SK-N-SH (cell line): Measurements from ENCODE around the gene GLYATL1. TPM values are rescaled to one million over a fixed set of nuclear protein-coding genes. Genes with fewer than 3 reads are reported as not detected.

Experiments
- CTCF ChIA-PET: fragments of 300-600, 350-600 bp; formaldehyde crosslinking; extraction: SDS; loops from one replicate; lab custom pipeline; 2021; lab: Yijun Ruan, JAX
- POLR2A ChIA-PET: fragments of 350-600 bp; sonication (Branson Sonifier 250); formaldehyde crosslinking; extraction: SDS; loops from one replicate; lab custom pipeline; 2020; ENCODE audit warnings: antibody characterized with exemption, inconsistent platforms; lab: Yijun Ruan, JAX
- DNase-seq: peaks from one replicate; pipeline ENCODE4 v3.0.0; 2012
- H2AFZ ChIP-seq: fragments of 200-600 bp; sonication (generic); 2 replicates; pipeline ENCODE4 v1.8.1; 2016; ENCODE audit warnings: antibody characterized with exemption, mild to moderate bottlenecking, low read depth
- H3F3A ChIP-seq: fragments of 200-600 bp; sonication (generic); replicated peaks from 2 replicates; pipeline ENCODE3; 2016; ENCODE audit warnings: antibody characterized with exemption, mild to moderate bottlenecking; ENCODE audit not compliant: insufficient read depth
- H3K27ac ChIP-seq, 2 experiments: fragments of 200-500 bp in 1 of 2; fragments of 200-600 bp in 1 of 2; sonication (Bioruptor generic) in 1 of 2; sonication (generic), shearing (Covaris generic) in 1 of 2; 2 replicates each; pipeline versions ENCODE4 v1.5.1 to v1.6.1; 2014 to 2016; ENCODE audit warnings: low read depth in 2 of 2, inconsistent platforms in 1 of 2, low read length in 1 of 2, mild to moderate bottlenecking in 1 of 2, mixed read lengths in 1 of 2
- H3K27me3 ChIP-seq: fragments of 200-600 bp; sonication (generic), shearing (Covaris generic); 2 replicates; pipeline ENCODE4 v1.6.1; 2016; ENCODE audit warnings: mixed run types; ENCODE audit not compliant: insufficient read depth
- H3K36me3 ChIP-seq, 2 experiments: fragments of 200-500 bp in 1 of 2; fragments of 200-600 bp in 1 of 2; sonication (Bioruptor generic) in 1 of 2; sonication (generic) in 1 of 2; replicated peaks in 1 of 2; 2 replicates each; pipeline versions ENCODE3 to v1.5.1; 2014 to 2016; ENCODE audit warnings: low read length in 1 of 2, mild to moderate bottlenecking in 1 of 2; ENCODE audit not compliant: insufficient read depth in 2 of 2, control insufficient read depth in 1 of 2
- H3K4me1 ChIP-seq, 2 experiments: fragments of 200-500 bp in 1 of 2; fragments of 200-600 bp in 1 of 2; sonication (Bioruptor generic) in 1 of 2; sonication (generic), shearing (Covaris generic) in 1 of 2; 2 replicates each; pipeline versions ENCODE4 v1.5.1 to v1.6.1; 2014 to 2016; ENCODE audit warnings: low read depth in 1 of 2, low read length in 1 of 2, mixed run types in 1 of 2; ENCODE audit not compliant: insufficient read depth in 2 of 2, control insufficient read depth in 1 of 2
- H3K4me2 ChIP-seq: fragments of 200-600 bp; sonication (generic), shearing (Covaris generic); 2 replicates; pipeline ENCODE4 v1.6.1; 2017; ENCODE audit warnings: mixed run types
- H3K4me3 ChIP-seq, 2 experiments: fragments of 200-500 bp in 1 of 2; fragments of 200-600 bp in 1 of 2; sonication (Bioruptor generic) in 1 of 2; sonication (generic), shearing (Covaris generic) in 1 of 2; 2 replicates each; pipeline versions ENCODE4 v1.5.1 to v1.8.1; 2014 to 2016; ENCODE audit warnings: low read depth in 2 of 2, inconsistent platforms in 1 of 2, low read length in 1 of 2, mild to moderate bottlenecking in 1 of 2, mixed read lengths in 1 of 2, moderate library complexity in 1 of 2
- H3K79me2 ChIP-seq: fragments of 200-600 bp; sonication (generic); 2 replicates; pipeline ENCODE4 v1.8.1; 2017; ENCODE audit warnings: mild to moderate bottlenecking; ENCODE audit not compliant: insufficient read depth
- H3K9ac ChIP-seq: fragments of 200-600 bp; sonication (generic); 2 replicates; pipeline ENCODE4 v1.6.1; 2017; ENCODE audit warnings: mixed run types
- H3K9me2 ChIP-seq: fragments of 200-600 bp; sonication (generic); 2 replicates; pipeline ENCODE4 v1.6.1; 2017; ENCODE audit warnings: mixed run types
- H3K9me3 ChIP-seq: fragments of 200-600 bp; sonication (generic); 2 replicates; pipeline ENCODE4 v1.6.1; 2017; ENCODE audit warnings: mixed run types, mild to moderate bottlenecking, moderate library complexity
- H4K20me1 ChIP-seq: fragments of 200-600 bp; sonication (generic); 2 replicates; pipeline ENCODE4 v1.6.1; 2017; ENCODE audit warnings: mild to moderate bottlenecking, mixed run types; ENCODE audit not compliant: insufficient read depth
- CHD2 ChIP-seq: fragments of 150-350 bp; IDR thresholded peaks from 2 replicates; pipeline ENCODE4 v1.6.1; 2018; ENCODE audit warnings: low read length; ENCODE audit not compliant: partially characterized antibody
- ELF1 ChIP-seq: IDR thresholded peaks from 2 replicates; pipeline ENCODE4 v1.4.0; 2012
- FOSL2 ChIP-seq: IDR thresholded peaks from 2 replicates; pipeline ENCODE4 v1.4.0; 2012; ENCODE audit warnings: low read depth, mild to moderate bottlenecking, moderate library complexity, borderline replicate concordance
- FOXJ3 ChIP-seq: sonication (generic); formaldehyde crosslinking; IDR thresholded peaks from 2 replicates; pipeline ENCODE4 v1.5.1; 2020; ENCODE audit warnings: mild to moderate bottlenecking, missing genetic modification reagents
- FOXM1 ChIP-seq: IDR thresholded peaks from 2 replicates; pipeline ENCODE4 v1.4.0; 2012; ENCODE audit warnings: low read depth, mild to moderate bottlenecking
- GABPA ChIP-seq: IDR thresholded peaks from 2 replicates; pipeline ENCODE4 v1.4.0; 2012; ENCODE audit warnings: low read depth, mild to moderate bottlenecking
- GATA2 ChIP-seq: sonication (generic); formaldehyde crosslinking; IDR thresholded peaks from 2 replicates; pipeline ENCODE4 v1.5.0; 2020; ENCODE audit warnings: mild to moderate bottlenecking, missing genetic modification reagents
- JUND ChIP-seq: IDR thresholded peaks from 2 replicates; pipeline ENCODE4 v1.4.0; 2012
- MEF2A ChIP-seq: IDR thresholded peaks from 2 replicates; pipeline ENCODE4 v1.4.0; 2012; ENCODE audit warnings: low read depth, borderline replicate concordance
- MXI1 ChIP-seq: IDR thresholded peaks from 2 replicates; pipeline ENCODE4 v1.6.1; 2012; ENCODE audit warnings: mild to moderate bottlenecking, low read depth, low read length, improper control_type of control experiment
- NRF1 ChIP-seq: IDR thresholded peaks from 2 replicates; pipeline ENCODE4 v1.6.1; 2012; ENCODE audit warnings: low read depth, mild to moderate bottlenecking, low read length
- RFX5 ChIP-seq: IDR thresholded peaks from 2 replicates; pipeline ENCODE4 v1.6.1; 2012; ENCODE audit warnings: mild to moderate bottlenecking, improper control_type of control experiment, low read length
- RXRA ChIP-seq: IDR thresholded peaks from 2 replicates; pipeline ENCODE4 v1.4.0; 2012; ENCODE audit warnings: low read depth, mild to moderate bottlenecking, borderline replicate concordance
- SIN3A ChIP-seq: IDR thresholded peaks from 2 replicates; pipeline ENCODE4 v1.6.1; 2012; ENCODE audit warnings: low read depth, mild to moderate bottlenecking, low read length, moderate library complexity, borderline replicate concordance
- SMC3 ChIP-seq: IDR thresholded peaks from 2 replicates; pipeline ENCODE4 v1.6.1; 2012; ENCODE audit warnings: low read depth, low read length, improper control_type of control experiment
- YY1 ChIP-seq: IDR thresholded peaks from 2 replicates; pipeline ENCODE4 v1.4.0; 2012; ENCODE audit warnings: low read depth, mild to moderate bottlenecking
- WGBS: methylation state at CpG from one replicate; pipeline ENCODE4 v1.1.6; 2017; ENCODE audit warnings: low lambda C conversion rate; 5-methylcytosine and 5-hydroxymethylcytosine counted together
- polyA plus RNA-seq, 3 experiments: library from polyadenylated mRNA; depleted of rRNA; stranded (reverse); fragments of >200 nt; gene quantifications; 2 replicates each; pipeline ENCODE4 v1.2.3, GENCODE V29; 2012
- TF ChIP-seq, protein P1 (sequence below): IDR thresholded peaks from 2 replicates; pipeline ENCODE4 v1.6.1; 2012; ENCODE audit warnings: mild to moderate bottlenecking, low read depth, low read length, moderate library complexity
- TF ChIP-seq, protein P2 (sequence below): fragments of 150-350 bp; IDR thresholded peaks from 2 replicates; pipeline ENCODE4 v1.6.1; 2016; ENCODE audit warnings: mild to moderate bottlenecking, low read depth, low read length
- TF ChIP-seq, protein P3 (sequence below): fragments of 200-600 bp; sonication (generic); IDR thresholded peaks from 2 replicates; pipeline ENCODE4 v1.6.1; 2017; ENCODE audit warnings: antibody characterized with exemption, mild to moderate bottlenecking, moderate library complexity
- TF ChIP-seq, protein P4 (sequence below): IDR thresholded peaks from 2 replicates; pipeline ENCODE4 v1.4.0; 2012; ENCODE audit warnings: low read depth, borderline replicate concordance

The GLYATL1 gene
- polyA plus RNA-seq, 1 of the 3 experiments (the other 2 are of a cell fraction), result 0.21 TPM

DNA sequence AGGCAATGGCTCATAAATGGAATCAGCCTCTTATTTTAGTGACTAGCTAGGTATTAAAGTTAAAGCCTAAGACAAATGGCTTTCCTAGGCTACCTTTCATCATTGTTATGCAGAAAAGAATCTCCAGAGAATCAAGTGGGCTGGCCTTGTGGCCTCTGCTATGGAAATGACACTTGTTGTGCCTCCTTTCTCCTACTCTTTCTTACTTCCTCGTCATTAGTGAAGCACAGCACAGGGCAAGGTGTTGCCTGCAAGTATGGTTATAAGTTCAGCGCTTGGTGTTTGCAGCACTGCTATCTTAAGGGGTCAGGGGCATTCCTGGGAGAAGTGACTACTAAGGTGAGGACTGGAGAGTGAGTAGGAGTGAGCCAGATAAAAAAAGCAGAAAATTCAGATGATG, 45.4 kb upstream of the GLYATL1 start (continued):
- TF ChIP-seq, protein P1, sequence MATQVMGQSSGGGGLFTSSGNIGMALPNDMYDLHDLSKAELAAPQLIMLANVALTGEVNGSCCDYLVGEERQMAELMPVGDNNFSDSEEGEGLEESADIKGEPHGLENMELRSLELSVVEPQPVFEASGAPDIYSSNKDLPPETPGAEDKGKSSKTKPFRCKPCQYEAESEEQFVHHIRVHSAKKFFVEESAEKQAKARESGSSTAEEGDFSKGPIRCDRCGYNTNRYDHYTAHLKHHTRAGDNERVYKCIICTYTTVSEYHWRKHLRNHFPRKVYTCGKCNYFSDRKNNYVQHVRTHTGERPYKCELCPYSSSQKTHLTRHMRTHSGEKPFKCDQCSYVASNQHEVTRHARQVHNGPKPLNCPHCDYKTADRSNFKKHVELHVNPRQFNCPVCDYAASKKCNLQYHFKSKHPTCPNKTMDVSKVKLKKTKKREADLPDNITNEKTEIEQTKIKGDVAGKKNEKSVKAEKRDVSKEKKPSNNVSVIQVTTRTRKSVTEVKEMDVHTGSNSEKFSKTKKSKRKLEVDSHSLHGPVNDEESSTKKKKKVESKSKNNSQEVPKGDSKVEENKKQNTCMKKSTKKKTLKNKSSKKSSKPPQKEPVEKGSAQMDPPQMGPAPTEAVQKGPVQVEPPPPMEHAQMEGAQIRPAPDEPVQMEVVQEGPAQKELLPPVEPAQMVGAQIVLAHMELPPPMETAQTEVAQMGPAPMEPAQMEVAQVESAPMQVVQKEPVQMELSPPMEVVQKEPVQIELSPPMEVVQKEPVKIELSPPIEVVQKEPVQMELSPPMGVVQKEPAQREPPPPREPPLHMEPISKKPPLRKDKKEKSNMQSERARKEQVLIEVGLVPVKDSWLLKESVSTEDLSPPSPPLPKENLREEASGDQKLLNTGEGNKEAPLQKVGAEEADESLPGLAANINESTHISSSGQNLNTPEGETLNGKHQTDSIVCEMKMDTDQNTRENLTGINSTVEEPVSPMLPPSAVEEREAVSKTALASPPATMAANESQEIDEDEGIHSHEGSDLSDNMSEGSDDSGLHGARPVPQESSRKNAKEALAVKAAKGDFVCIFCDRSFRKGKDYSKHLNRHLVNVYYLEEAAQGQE, result no peak
- TF ChIP-seq SMC3 (no peak), SIN3A (no peak), GABPA (no peak), MEF2A (no peak), FOSL2 (no peak)
- TF ChIP-seq, all 33 proteins: peak for 0

DNA sequence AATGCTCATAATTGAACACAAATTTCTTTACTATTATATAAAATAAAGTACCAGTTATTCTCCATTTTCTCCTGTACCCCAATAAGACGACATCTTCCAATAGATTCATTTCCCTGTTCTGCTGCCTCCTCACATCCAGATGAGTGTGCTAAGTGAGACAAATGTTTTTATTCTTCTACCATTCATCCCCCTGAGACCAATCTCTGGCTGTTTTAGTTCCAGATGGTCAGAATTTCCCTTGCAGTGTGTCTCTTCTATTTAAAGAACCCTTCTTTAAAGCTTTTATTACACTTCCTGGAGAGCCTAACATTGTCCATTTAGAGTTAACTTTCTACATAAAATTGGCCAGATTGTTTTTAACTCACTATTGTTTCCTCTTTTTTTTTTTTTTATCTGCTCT, 41.2 kb upstream of the GLYATL1 start:
- TF ChIP-seq MEF2A, result no peak
- TF ChIP-seq RXRA, result no peak
- TF ChIP-seq RFX5, result no peak
- TF ChIP-seq NRF1, result no peak
- TF ChIP-seq FOSL2, result no peak
- TF ChIP-seq, protein P2, sequence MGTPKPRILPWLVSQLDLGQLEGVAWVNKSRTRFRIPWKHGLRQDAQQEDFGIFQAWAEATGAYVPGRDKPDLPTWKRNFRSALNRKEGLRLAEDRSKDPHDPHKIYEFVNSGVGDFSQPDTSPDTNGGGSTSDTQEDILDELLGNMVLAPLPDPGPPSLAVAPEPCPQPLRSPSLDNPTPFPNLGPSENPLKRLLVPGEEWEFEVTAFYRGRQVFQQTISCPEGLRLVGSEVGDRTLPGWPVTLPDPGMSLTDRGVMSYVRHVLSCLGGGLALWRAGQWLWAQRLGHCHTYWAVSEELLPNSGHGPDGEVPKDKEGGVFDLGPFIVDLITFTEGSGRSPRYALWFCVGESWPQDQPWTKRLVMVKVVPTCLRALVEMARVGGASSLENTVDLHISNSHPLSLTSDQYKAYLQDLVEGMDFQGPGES, result no peak
- no peak for TF ChIP-seq MXI1
- no peak for TF ChIP-seq YY1
- no peak for TF ChIP-seq CHD2
- TF ChIP-seq GATA2 (CRISPR knock-in tag), result no peak
- TF ChIP-seq, protein P3, sequence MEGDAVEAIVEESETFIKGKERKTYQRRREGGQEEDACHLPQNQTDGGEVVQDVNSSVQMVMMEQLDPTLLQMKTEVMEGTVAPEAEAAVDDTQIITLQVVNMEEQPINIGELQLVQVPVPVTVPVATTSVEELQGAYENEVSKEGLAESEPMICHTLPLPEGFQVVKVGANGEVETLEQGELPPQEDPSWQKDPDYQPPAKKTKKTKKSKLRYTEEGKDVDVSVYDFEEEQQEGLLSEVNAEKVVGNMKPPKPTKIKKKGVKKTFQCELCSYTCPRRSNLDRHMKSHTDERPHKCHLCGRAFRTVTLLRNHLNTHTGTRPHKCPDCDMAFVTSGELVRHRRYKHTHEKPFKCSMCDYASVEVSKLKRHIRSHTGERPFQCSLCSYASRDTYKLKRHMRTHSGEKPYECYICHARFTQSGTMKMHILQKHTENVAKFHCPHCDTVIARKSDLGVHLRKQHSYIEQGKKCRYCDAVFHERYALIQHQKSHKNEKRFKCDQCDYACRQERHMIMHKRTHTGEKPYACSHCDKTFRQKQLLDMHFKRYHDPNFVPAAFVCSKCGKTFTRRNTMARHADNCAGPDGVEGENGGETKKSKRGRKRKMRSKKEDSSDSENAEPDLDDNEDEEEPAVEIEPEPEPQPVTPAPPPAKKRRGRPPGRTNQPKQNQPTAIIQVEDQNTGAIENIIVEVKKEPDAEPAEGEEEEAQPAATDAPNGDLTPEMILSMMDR, result no peak
- no peak for TF ChIP-seq GABPA
- TF ChIP-seq, protein P4, sequence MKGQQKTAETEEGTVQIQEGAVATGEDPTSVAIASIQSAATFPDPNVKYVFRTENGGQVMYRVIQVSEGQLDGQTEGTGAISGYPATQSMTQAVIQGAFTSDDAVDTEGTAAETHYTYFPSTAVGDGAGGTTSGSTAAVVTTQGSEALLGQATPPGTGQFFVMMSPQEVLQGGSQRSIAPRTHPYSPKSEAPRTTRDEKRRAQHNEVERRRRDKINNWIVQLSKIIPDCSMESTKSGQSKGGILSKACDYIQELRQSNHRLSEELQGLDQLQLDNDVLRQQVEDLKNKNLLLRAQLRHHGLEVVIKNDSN, result no peak
- no peak for TF ChIP-seq FOXM1
- no peak for TF ChIP-seq FOXJ3 (CRISPR knock-in tag)
- TF ChIP-seq ELF1, result no peak
- no peak for TF ChIP-seq JUND

More for the DNA sequence above, 41.2 kb upstream of the GLYATL1 start:
- Histone ChIP-seq H3K9ac (no peak overlapping the region), H3K4me1 (no peaks in the 10 kb centered on the region), H4K20me1 (no peaks in the 10 kb centered on the region), H3K27ac (no peak overlapping the region), H3K27me3 (no peaks in the 10 kb centered on the region), H3F3A (no peaks in the 10 kb centered on the region), H3K9me2 (no peaks in the 10 kb centered on the region), H3K9me3 (no peaks in the 10 kb centered on the region), H3K4me2 (no peak overlapping the region), H3K4me3 (no peak overlapping the region), H2AFZ (no peak overlapping the region), H3K36me3 (no peaks in the 10 kb centered on the region), H3K79me2 (peaks cover 6% of the 10 kb centered on the region; the same call in 1 of the 2 replicates)
- CTCF ChIA-PET, result no interaction called here
- 78% methylated on average over 1 of the region's 1 CpG for WGBS
- POLR2A ChIA-PET, result interaction anchor here (0.7 kb wide), 1 partner anchor 205 kb away, joined by 6 read pairs; no protein-coding TSS in a partner anchor
- DNase-seq, result no peak
